ENCODE data around the gene PSMC6. TPM values are rescaled to one million over a fixed set of nuclear protein-coding genes. Genes with fewer than 3 reads are reported as not detected.

PSMC6 gene
- polyA plus RNA-seq, 1 donor = 88.8 TPM

Other genes starting within 250 kb of the PSMC6 start
- 5.3 TPM for gene TXNDC16, start 154.7 kb upstream of the PSMC6 start, polyA plus RNA-seq (ENCODE audit: insufficient read length)
- 2.4 TPM for gene GPR137C, start 154.4 kb upstream of the PSMC6 start, polyA plus RNA-seq (ENCODE audit: insufficient read length)
- gene ERO1A, start 11.6 kb upstream of the PSMC6 start, polyA plus RNA-seq (ENCODE audit: insufficient read length) = 15.6 TPM
- gene STYX, start 23.0 kb downstream of the PSMC6 start, polyA plus RNA-seq (ENCODE audit: insufficient read length) = 13.0 TPM
- 11.9 TPM for gene GNPNAT1, start 84.4 kb downstream of the PSMC6 start, polyA plus RNA-seq (ENCODE audit: insufficient read length)
- 80.5 TPM for gene FERMT2, start 243.8 kb downstream of the PSMC6 start, polyA plus RNA-seq (ENCODE audit: insufficient read length)

Data from hindlimb muscle (tissue), 1 donor.